ENCODE results near the gene SLC35B2. TPM values are rescaled to one million over a fixed set of nuclear protein-coding genes. Genes with fewer than 3 reads are reported as not detected.

Gene SLC35B2
- total and polyA plus RNA-seq, 9 of the 15 experiments (the other 6 are each of a cell fraction or from before 2014, with no cell fraction given), result 14.5 to 59.1 (median 47.1) TPM

DNA sequence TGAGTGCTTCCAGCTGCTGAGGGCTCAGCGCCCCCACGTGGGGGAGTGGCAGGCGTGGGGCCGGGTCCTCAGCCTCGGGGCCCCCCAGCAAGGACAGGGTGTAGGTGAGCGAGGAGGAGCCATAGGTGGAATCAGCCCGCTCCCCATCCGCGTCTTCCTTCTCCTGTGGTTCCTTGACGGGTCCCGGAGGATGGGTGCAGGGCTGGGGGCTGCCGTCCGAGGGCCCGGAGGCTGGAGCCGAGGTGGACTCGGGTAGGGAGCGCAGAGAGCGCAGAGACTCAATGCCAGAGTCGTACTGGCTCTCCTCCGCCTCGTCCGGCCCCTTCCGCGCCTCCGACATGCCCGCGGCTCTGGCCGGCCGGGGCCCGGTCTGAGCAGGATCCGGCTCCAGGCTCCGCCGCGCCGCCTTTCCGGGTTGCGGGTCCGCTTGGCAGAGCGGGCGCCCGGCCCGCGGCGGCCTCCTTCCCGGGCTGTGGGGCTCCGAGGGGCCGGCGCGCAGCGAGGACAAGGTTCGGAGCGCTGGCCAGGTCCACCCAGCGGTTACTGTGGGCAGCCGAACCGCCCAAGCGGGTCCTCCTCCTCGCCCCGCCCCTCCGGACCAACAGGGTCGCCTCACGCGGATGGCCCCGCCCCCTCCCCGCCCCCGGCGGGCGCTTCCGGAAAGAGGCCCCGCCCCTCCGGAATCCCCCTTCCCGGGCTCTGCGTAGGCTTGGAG, 7.8 kb upstream of the SLC35B2 start, which contains the start of gene NFKBIE (continued):
- TF ChIP-seq, protein P1, sequence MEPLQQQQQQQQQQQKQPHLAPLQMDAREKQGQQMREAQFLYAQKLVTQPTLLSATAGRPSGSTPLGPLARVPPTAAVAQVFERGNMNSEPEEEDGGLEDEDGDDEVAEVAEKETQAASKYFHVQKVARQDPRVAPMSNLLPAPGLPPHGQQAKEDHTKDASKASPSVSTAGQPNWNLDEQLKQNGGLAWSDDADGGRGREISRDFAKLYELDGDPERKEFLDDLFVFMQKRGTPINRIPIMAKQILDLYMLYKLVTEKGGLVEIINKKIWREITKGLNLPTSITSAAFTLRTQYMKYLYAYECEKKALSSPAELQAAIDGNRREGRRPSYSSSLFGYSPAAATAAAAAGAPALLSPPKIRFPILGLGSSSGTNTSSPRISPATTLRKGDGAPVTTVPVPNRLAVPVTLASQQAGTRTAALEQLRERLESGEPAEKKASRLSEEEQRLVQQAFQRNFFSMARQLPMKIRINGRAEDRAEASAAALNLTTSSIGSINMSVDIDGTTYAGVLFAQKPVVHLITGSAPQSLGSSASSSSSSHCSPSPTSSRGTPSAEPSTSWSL (CRISPR knock-in tag; IDR thresholded peaks at IDR 0.05; ENCODE audit: borderline replicate concordance), result no peak
- TF ChIP-seq, protein P2, sequence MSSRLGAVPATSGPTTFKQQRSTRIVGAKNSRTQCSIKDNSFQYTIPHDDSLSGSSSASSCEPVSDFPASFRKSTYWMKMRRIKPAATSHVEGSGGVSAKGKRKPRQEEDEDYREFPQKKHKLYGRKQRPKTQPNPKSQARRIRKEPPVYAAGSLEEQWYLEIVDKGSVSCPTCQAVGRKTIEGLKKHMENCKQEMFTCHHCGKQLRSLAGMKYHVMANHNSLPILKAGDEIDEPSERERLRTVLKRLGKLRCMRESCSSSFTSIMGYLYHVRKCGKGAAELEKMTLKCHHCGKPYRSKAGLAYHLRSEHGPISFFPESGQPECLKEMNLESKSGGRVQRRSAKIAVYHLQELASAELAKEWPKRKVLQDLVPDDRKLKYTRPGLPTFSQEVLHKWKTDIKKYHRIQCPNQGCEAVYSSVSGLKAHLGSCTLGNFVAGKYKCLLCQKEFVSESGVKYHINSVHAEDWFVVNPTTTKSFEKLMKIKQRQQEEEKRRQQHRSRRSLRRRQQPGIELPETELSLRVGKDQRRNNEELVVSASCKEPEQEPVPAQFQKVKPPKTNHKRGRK (tag; IDR thresholded peaks at IDR 0.05), result no peak
- TF ChIP-seq, protein P3, sequence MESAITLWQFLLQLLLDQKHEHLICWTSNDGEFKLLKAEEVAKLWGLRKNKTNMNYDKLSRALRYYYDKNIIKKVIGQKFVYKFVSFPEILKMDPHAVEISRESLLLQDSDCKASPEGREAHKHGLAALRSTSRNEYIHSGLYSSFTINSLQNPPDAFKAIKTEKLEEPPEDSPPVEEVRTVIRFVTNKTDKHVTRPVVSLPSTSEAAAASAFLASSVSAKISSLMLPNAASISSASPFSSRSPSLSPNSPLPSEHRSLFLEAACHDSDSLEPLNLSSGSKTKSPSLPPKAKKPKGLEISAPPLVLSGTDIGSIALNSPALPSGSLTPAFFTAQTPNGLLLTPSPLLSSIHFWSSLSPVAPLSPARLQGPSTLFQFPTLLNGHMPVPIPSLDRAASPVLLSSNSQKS (CRISPR knock-in tag; IDR thresholded peaks at IDR 0.05), result no peak
- TF ChIP-seq PRMT5 (CRISPR knock-in tag; IDR thresholded peaks at IDR 0.05) (no peak), HNRNPK (IDR thresholded peaks at IDR 0.05; ENCODE audit: low read depth, low read length, poor library complexity, severe bottlenecking) (no peak), LARP7 (IDR thresholded peaks at IDR 0.05) (no peak), ZNF354B (CRISPR knock-in tag; IDR thresholded peaks at IDR 0.05) (no peak), TRIM24 (IDR thresholded peaks at IDR 0.05) (no peak), CBX3 (IDR thresholded peaks at IDR 0.05; ENCODE audit: borderline replicate concordance in 1 of 2, low read length in 2 of 2) (no peak)
- TF ChIP-seq, protein P4, sequence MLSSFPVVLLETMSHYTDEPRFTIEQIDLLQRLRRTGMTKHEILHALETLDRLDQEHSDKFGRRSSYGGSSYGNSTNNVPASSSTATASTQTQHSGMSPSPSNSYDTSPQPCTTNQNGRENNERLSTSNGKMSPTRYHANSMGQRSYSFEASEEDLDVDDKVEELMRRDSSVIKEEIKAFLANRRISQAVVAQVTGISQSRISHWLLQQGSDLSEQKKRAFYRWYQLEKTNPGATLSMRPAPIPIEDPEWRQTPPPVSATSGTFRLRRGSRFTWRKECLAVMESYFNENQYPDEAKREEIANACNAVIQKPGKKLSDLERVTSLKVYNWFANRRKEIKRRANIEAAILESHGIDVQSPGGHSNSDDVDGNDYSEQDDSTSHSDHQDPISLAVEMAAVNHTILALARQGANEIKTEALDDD (IDR thresholded peaks at IDR 0.05), result no peak
- TF ChIP-seq, protein P5, sequence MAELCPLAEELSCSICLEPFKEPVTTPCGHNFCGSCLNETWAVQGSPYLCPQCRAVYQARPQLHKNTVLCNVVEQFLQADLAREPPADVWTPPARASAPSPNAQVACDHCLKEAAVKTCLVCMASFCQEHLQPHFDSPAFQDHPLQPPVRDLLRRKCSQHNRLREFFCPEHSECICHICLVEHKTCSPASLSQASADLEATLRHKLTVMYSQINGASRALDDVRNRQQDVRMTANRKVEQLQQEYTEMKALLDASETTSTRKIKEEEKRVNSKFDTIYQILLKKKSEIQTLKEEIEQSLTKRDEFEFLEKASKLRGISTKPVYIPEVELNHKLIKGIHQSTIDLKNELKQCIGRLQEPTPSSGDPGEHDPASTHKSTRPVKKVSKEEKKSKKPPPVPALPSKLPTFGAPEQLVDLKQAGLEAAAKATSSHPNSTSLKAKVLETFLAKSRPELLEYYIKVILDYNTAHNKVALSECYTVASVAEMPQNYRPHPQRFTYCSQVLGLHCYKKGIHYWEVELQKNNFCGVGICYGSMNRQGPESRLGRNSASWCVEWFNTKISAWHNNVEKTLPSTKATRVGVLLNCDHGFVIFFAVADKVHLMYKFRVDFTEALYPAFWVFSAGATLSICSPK (IDR thresholded peaks at IDR 0.05; ENCODE audit: borderline replicate concordance), result no peak
- TF ChIP-seq, protein P6, sequence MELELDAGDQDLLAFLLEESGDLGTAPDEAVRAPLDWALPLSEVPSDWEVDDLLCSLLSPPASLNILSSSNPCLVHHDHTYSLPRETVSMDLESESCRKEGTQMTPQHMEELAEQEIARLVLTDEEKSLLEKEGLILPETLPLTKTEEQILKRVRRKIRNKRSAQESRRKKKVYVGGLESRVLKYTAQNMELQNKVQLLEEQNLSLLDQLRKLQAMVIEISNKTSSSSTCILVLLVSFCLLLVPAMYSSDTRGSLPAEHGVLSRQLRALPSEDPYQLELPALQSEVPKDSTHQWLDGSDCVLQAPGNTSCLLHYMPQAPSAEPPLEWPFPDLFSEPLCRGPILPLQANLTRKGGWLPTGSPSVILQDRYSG (tag; conservative IDR thresholded peaks at IDR 0.05; ENCODE audit: low read depth), result no peak
- TF ChIP-seq, protein P7, sequence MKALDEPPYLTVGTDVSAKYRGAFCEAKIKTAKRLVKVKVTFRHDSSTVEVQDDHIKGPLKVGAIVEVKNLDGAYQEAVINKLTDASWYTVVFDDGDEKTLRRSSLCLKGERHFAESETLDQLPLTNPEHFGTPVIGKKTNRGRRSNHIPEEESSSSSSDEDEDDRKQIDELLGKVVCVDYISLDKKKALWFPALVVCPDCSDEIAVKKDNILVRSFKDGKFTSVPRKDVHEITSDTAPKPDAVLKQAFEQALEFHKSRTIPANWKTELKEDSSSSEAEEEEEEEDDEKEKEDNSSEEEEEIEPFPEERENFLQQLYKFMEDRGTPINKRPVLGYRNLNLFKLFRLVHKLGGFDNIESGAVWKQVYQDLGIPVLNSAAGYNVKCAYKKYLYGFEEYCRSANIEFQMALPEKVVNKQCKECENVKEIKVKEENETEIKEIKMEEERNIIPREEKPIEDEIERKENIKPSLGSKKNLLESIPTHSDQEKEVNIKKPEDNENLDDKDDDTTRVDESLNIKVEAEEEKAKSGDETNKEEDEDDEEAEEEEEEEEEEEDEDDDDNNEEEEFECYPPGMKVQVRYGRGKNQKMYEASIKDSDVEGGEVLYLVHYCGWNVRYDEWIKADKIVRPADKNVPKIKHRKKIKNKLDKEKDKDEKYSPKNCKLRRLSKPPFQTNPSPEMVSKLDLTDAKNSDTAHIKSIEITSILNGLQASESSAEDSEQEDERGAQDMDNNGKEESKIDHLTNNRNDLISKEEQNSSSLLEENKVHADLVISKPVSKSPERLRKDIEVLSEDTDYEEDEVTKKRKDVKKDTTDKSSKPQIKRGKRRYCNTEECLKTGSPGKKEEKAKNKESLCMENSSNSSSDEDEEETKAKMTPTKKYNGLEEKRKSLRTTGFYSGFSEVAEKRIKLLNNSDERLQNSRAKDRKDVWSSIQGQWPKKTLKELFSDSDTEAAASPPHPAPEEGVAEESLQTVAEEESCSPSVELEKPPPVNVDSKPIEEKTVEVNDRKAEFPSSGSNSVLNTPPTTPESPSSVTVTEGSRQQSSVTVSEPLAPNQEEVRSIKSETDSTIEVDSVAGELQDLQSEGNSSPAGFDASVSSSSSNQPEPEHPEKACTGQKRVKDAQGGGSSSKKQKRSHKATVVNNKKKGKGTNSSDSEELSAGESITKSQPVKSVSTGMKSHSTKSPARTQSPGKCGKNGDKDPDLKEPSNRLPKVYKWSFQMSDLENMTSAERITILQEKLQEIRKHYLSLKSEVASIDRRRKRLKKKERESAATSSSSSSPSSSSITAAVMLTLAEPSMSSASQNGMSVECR (CRISPR knock-in tag; IDR thresholded peaks at IDR 0.05), result peak; percentile 41

Data from K562 (cell line).